Natural killer cell (primary cell): ENCODE results near the gene SPIB. TPM values are rescaled to one million over a fixed set of nuclear protein-coding genes. Genes with fewer than 3 reads are reported as not detected.

ENCODE experiments used
- ATAC-seq, 3 donors: fragments of 150-1000 bp in 2 of 3; fragments of 200-7000 bp in 1 of 3; cut with Tn5 transposase; 1 replicate in 1 of 3; 2 replicates in 2 of 3; pipeline ENCODE4 v1.10.0; 2021; ENCODE audit warnings: mild to moderate bottlenecking in 2 of 3, moderate library complexity in 2 of 3
- DNase-seq, 2 donors: peaks; one replicate each; pipeline versions ENCODE4 v3.0.0 to v3.0.0-alpha.2; 2013 to 2021; ENCODE audit warnings: mixed read lengths in 1 of 2
- H3K27ac ChIP-seq: one replicate; pipeline ENCODE4 v1.5.1; 2013; ENCODE audit warnings: mild to moderate bottlenecking, low read length
- H3K27me3 ChIP-seq: one replicate; pipeline ENCODE4 v1.6.1; 2013; ENCODE audit warnings: low read length; ENCODE audit not compliant: control insufficient read depth, insufficient read depth
- H3K36me3 ChIP-seq: one replicate; pipeline ENCODE4 v1.6.1; 2013; ENCODE audit warnings: low read length; ENCODE audit not compliant: control insufficient read depth, insufficient read depth
- H3K4me1 ChIP-seq: one replicate; pipeline ENCODE4 v1.6.1; 2013; ENCODE audit warnings: low read length; ENCODE audit not compliant: control insufficient read depth, insufficient read depth
- H3K4me3 ChIP-seq: one replicate; pipeline ENCODE4 v1.5.1; 2013; ENCODE audit warnings: low read length
- H3K9me3 ChIP-seq: one replicate; pipeline ENCODE4 v1.6.1; 2013; ENCODE audit warnings: low read length; ENCODE audit not compliant: control insufficient read depth, insufficient read depth
- H3K27ac Mint-ChIP-seq, 2 donors: one replicate each; pipeline ENCODE4 v1.8.0; 2022; ENCODE audit warnings: mild to moderate bottlenecking in 2 of 2, mixed read lengths in 2 of 2, moderate library complexity in 1 of 2
- H3K27me3 Mint-ChIP-seq, 2 donors: one replicate each; pipeline ENCODE4 v1.8.0; 2022; ENCODE audit warnings: low read depth in 2 of 2, mixed read lengths in 2 of 2
- H3K36me3 Mint-ChIP-seq: one replicate; pipeline ENCODE4 v1.8.0; 2022; ENCODE audit warnings: mixed read lengths
- H3K4me1 Mint-ChIP-seq, 2 donors: one replicate each; pipeline ENCODE4 v1.8.0; 2022; ENCODE audit warnings: mixed read lengths in 2 of 2
- H3K4me3 Mint-ChIP-seq: one replicate; pipeline ENCODE4 v1.8.0; 2022; ENCODE audit warnings: mild to moderate bottlenecking, moderate library complexity, mixed read lengths
- H3K9me3 Mint-ChIP-seq, 2 donors: one replicate each; pipeline ENCODE4 v1.8.0; 2022; ENCODE audit warnings: mixed read lengths in 2 of 2
- CTCF ChIP-seq: fragments of 200-600 bp; IDR thresholded peaks from one replicate; pipeline ENCODE4 v1.8.0; 2022; ENCODE audit warnings: antibody characterized with exemption
- WGBS: methylation state at CpG from one replicate; pipeline ENCODE4 v1.1.7; 2013; ENCODE audit warnings: missing lambda C conversion rate; ENCODE audit not compliant: insufficient coverage; 5-methylcytosine and 5-hydroxymethylcytosine counted together
- intact Hi-C: fragments of 100-400 bp; cut with micrococcal nuclease; formaldehyde crosslinking; loops from one replicate; pipeline ENCODE4 v1.14.2; 2022
- total RNA-seq, 4 donors: library from RNA; stranded (reverse); fragments of 120-200 nt in 1 of 4; gene quantifications; one replicate each; pipeline versions ENCODE4 v1.2.3 to v1.2.4, GENCODE V29; 2013 to 2022

SPIB gene
- total RNA-seq, 3 donors from 2014 or later (not counting 1 experiment from before 2014, with no cell fraction given), result 0.77 to 2.8 (median 0.78) TPM

- no peak overlapping the region for H3K4me3 Mint-ChIP-seq
- H3K9me3 Mint-ChIP-seq, result no peaks in the 10 kb centered on the region
- WGBS, result 100% methylated on average over 1 of the region's 2 CpGs
- Histone ChIP-seq H3K27ac (no peak overlapping the region), H3K9me3 (no peaks in the 10 kb centered on the region), H3K27me3 (no peaks in the 10 kb centered on the region), H3K36me3 (peaks cover 4% of the 10 kb centered on the region), H3K4me3 (no peak overlapping the region), H3K4me1 (peaks cover 28% of the 10 kb centered on the region)
- no peak overlapping the region for H3K27ac Mint-ChIP-seq
- no peaks in the 10 kb centered on the region for H3K27me3 Mint-ChIP-seq
- no peak for TF ChIP-seq CTCF
- H3K36me3 Mint-ChIP-seq, result no peaks in the 10 kb centered on the region
- intact Hi-C loops, result no loop called here
- DNase-seq (no peak), ATAC-seq (no peak)
- H3K4me1 Mint-ChIP-seq, result peaks cover 0 to 8% of the 10 kb centered on the region in 2 donors
Measured at GRCh38 chr19:50412419-50412818, 6.3 kb upstream of the SPIB start.

- Mint-ChIP-seq H3K27ac (no peak overlapping the region), H3K27me3 (no peaks in the 10 kb centered on the region), H3K4me3 (no peak overlapping the region), H3K4me1 (peaks cover 0 to 8% of the 10 kb centered on the region in 2 donors), H3K9me3 (no peaks in the 10 kb centered on the region), H3K36me3 (no peaks in the 10 kb centered on the region)
- no peak for ATAC-seq
- WGBS, result 95% methylated on average over 13 of the region's 13 CpGs
- DNase-seq, result no peak
- Histone ChIP-seq H3K27ac (no peak overlapping the region), H3K4me1 (peaks cover 28% of the 10 kb centered on the region), H3K36me3 (peaks cover 4% of the 10 kb centered on the region), H3K9me3 (no peaks in the 10 kb centered on the region), H3K4me3 (no peak overlapping the region), H3K27me3 (no peaks in the 10 kb centered on the region)
- intact Hi-C loops, result no loop called here
- TF ChIP-seq CTCF, result no peak
Measured at GRCh38 chr19:50413096-50413495, 5.6 kb upstream of the SPIB start.

GRCh38 chr19:50413531-50413930, 5.2 kb upstream of the SPIB start:
- Mint-ChIP-seq H3K4me3 (no peak overlapping the region), H3K27ac (no peak overlapping the region), H3K4me1 (peaks cover 0 to 9% of the 10 kb centered on the region in 2 donors), H3K9me3 (no peaks in the 10 kb centered on the region), H3K27me3 (peaks cover 0 to 3% of the 10 kb centered on the region in 2 donors), H3K36me3 (no peaks in the 10 kb centered on the region)
- intact Hi-C loops, result no loop called here
- no peaks in the 10 kb centered on the region for H3K9me3 ChIP-seq
- WGBS, result 98% methylated on average over 21 of the region's 21 CpGs
- H3K4me3 ChIP-seq, result no peak overlapping the region
- ATAC-seq, result no peak
- H3K27ac ChIP-seq, result no peak overlapping the region
- TF ChIP-seq CTCF, result no peak
- no peaks in the 10 kb centered on the region for H3K27me3 ChIP-seq
- H3K36me3 ChIP-seq, result peaks cover 4% of the 10 kb centered on the region
- H3K4me1 ChIP-seq, result peaks cover 32% of the 10 kb centered on the region
- peak in 1 of 2 donors; percentile 1 for DNase-seq
